Activated T-helper 2 cell treated with anti-CD3 and anti-CD28 coated beads, Interferon-gamma antibody, Interleukin-2, Interleukin-4, amounts not matched to agents 10 μg/mL and 5 μg/mL and 100 μg/mL, durations not matched to agents 14 hours and 24 hours and 36 hours (primary cell): ENCODE results near the gene AQR. TPM values are rescaled to one million over a fixed set of nuclear protein-coding genes. Genes with fewer than 3 reads are reported as not detected.

Source experiments
- DNase-seq: peaks from one replicate; pipeline ENCODE4 v3.0.0; 2021; ENCODE audit warnings: low spot score
- H3K27ac Mint-ChIP-seq: one replicate; pipeline ENCODE4 v1.8.0; 2021; ENCODE audit warnings: mixed read lengths
- H3K27me3 Mint-ChIP-seq: one replicate; pipeline ENCODE4 v1.8.0; 2021; ENCODE audit warnings: low read depth, mixed read lengths
- H3K36me3 Mint-ChIP-seq: one replicate; pipeline ENCODE4 v1.8.0; 2021; ENCODE audit warnings: low read depth, mixed read lengths
- H3K4me1 Mint-ChIP-seq: one replicate; pipeline ENCODE4 v1.8.0; 2021; ENCODE audit warnings: low read depth, mixed read lengths
- H3K4me3 Mint-ChIP-seq: one replicate; pipeline ENCODE4 v1.8.0; 2021; ENCODE audit warnings: low read depth, mild to moderate bottlenecking, moderate library complexity, mixed read lengths
- H3K9me3 Mint-ChIP-seq: one replicate; pipeline ENCODE4 v1.8.0; 2021; ENCODE audit warnings: mixed read lengths
- intact Hi-C: fragments of 100-400 bp; cut with micrococcal nuclease; formaldehyde crosslinking; loops from one replicate; pipeline ENCODE4 v1.15.1; 2023
- total RNA-seq: library from RNA; stranded (reverse); gene quantifications from 2 replicates; pipeline ENCODE4 v1.2.3, GENCODE V29; 2022

The AQR gene
- total RNA-seq, 1 donor from 2014 or later: 41.0 TPM

DNA sequence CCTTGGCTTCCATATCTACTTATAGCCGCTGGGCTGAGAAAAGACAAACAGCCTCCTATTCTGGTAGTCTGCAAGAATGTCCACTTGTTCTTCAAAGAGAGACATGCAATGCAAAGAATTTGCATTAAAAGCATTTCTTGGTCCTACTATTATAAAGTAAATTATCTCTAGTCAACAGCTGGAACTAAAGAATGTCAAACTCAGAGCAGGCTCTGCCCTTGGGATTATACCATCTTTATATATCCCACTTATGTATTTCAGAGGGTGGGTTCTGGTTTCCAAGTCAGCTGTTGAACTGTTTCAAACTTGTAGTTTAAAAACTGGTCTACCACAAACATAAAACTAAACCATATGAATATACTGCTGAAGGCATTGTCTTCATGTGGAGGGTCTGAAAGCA is 167.2 kb downstream of the AQR start:
- no peaks in the 10 kb centered on the region for H3K9me3 Mint-ChIP-seq
- intact Hi-C loops: no loop called here
- no peak for DNase-seq
- H3K36me3 Mint-ChIP-seq: no peaks in the 10 kb centered on the region
- peaks cover 7% of the 10 kb centered on the region for H3K4me1 Mint-ChIP-seq
- H3K27me3 Mint-ChIP-seq: peaks cover 16% of the 10 kb centered on the region
- no peak overlapping the region for H3K4me3 Mint-ChIP-seq
- H3K27ac Mint-ChIP-seq: no peak overlapping the region

Other genes with a start within 250 kb of the AQR start
- not detected in 2 replicates for gene GJD2, start 214.7 kb downstream of the AQR start, total RNA-seq
- gene ACTC1, start 174.2 kb downstream of the AQR start, total RNA-seq: not detected in 2 replicates
- 40.7 and 41.0 TPM in 2 replicates for gene ZNF770, start 18.5 kb upstream of the AQR start, total RNA-seq
- gene NANOGP8, start 115.6 kb upstream of the AQR start, total RNA-seq: not detected in 2 replicates